Parathyroid adenoma (tissue), 2 donors: ENCODE results near the gene TSPAN1.

ENCODE experiments used
- H2AFZ ChIP-seq: fragments of 300-600 bp; sonication (generic); one replicate; pipeline ENCODE4 v1.7.0; 2017; ENCODE audit warnings: antibody characterized with exemption, mild to moderate bottlenecking
- H3K27ac ChIP-seq: fragments of 300-600 bp; sonication (generic); one replicate; pipeline ENCODE4 v1.7.0; 2017
- H3K27me3 ChIP-seq: fragments of 300-600 bp; sonication (generic); one replicate; pipeline ENCODE4 v1.7.0; 2017; ENCODE audit warnings: low read length; ENCODE audit not compliant: control insufficient read depth, insufficient read depth
- H3K36me3 ChIP-seq: fragments of 300-600 bp; sonication (generic); one replicate; pipeline ENCODE4 v1.7.0; 2017; ENCODE audit warnings: low read length; ENCODE audit not compliant: control insufficient read depth, insufficient read depth
- H3K4me1 ChIP-seq: fragments of 300-600 bp; sonication (generic); one replicate; pipeline ENCODE4 v1.7.0; 2017; ENCODE audit warnings: control low read depth
- H3K4me2 ChIP-seq: fragments of 300-600 bp; sonication (generic); one replicate; pipeline ENCODE4 v1.7.0; 2017; ENCODE audit warnings: low read length
- H3K4me3 ChIP-seq: fragments of 300-600 bp; sonication (generic); one replicate; pipeline ENCODE4 v1.7.0; 2017; ENCODE audit warnings: low read depth, low read length
- H3K79me2 ChIP-seq: fragments of 300-600 bp; sonication (generic); one replicate; pipeline ENCODE4 v1.7.0; 2017; ENCODE audit warnings: control low read depth
- H3K9ac ChIP-seq: fragments of 300-600 bp; sonication (generic); one replicate; pipeline ENCODE4 v1.7.0; 2017; ENCODE audit warnings: mild to moderate bottlenecking
- H3K9me3 ChIP-seq: fragments of 300-600 bp; sonication (generic); one replicate; pipeline ENCODE4 v1.7.0; 2017; ENCODE audit warnings: low read length; ENCODE audit not compliant: control insufficient read depth
- TF ChIP-seq, protein P1 (sequence below): fragments of 300-600 bp; sonication (generic); IDR thresholded peaks from one replicate; pipeline ENCODE4 v1.7.0; 2017; ENCODE audit warnings: antibody characterized with exemption, mild to moderate bottlenecking
- donor health status: primary hyperparathyroidism.

TSPAN1 gene

DNA sequence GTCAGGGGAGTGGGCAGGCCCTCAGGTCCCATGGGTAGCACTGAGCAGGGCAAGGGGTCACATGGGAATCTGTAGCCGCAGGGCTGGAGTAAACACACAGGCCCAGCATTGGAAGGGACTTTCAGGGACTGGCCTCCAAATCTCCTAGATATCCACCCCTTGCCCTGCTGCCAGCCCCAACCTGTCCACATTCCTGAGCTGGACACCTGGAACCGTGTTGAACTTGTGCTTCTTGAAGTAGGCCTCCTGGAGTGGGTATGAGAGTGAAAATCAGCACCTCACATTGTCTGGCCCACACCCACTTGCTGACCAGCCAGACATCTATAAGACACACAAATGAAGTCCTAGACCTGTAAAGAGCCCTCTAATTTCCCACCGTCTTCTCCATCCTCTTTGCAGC lies 15.7 kb downstream of the TSPAN1 start:
- Histone ChIP-seq H3K36me3 (no peaks in the 10 kb centered on the region), H3K4me3 (no peak overlapping the region), H2AFZ (no peak overlapping the region), H3K9ac (no peak overlapping the region), H3K79me2 (peaks cover 3% of the 10 kb centered on the region), H3K27me3 (no peaks in the 10 kb centered on the region), H3K4me2 (no peak overlapping the region), H3K4me1 (peaks cover 19% of the 10 kb centered on the region), H3K27ac (no peak overlapping the region), H3K9me3 (no peaks in the 10 kb centered on the region)
- TF ChIP-seq, protein P1, sequence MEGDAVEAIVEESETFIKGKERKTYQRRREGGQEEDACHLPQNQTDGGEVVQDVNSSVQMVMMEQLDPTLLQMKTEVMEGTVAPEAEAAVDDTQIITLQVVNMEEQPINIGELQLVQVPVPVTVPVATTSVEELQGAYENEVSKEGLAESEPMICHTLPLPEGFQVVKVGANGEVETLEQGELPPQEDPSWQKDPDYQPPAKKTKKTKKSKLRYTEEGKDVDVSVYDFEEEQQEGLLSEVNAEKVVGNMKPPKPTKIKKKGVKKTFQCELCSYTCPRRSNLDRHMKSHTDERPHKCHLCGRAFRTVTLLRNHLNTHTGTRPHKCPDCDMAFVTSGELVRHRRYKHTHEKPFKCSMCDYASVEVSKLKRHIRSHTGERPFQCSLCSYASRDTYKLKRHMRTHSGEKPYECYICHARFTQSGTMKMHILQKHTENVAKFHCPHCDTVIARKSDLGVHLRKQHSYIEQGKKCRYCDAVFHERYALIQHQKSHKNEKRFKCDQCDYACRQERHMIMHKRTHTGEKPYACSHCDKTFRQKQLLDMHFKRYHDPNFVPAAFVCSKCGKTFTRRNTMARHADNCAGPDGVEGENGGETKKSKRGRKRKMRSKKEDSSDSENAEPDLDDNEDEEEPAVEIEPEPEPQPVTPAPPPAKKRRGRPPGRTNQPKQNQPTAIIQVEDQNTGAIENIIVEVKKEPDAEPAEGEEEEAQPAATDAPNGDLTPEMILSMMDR, result no peak

- H3K27ac ChIP-seq, result no peak overlapping the region
- TF ChIP-seq, protein P1, result no peak
- H3K9me3 ChIP-seq, result no peaks in the 10 kb centered on the region
- H3K4me2 ChIP-seq, result no peak overlapping the region
- no peak overlapping the region for H3K4me3 ChIP-seq
- H3K9ac ChIP-seq, result no peak overlapping the region
- H3K27me3 ChIP-seq, result no peaks in the 10 kb centered on the region
- peaks cover 15% of the 10 kb centered on the region for H3K4me1 ChIP-seq
- no peaks in the 10 kb centered on the region for H3K36me3 ChIP-seq
- no peaks in the 10 kb centered on the region for H3K79me2 ChIP-seq
- H2AFZ ChIP-seq, result no peak overlapping the region
Measured at GRCh38 chr1:46191033-46191701, 16.3 kb downstream of the TSPAN1 start.

DNA sequence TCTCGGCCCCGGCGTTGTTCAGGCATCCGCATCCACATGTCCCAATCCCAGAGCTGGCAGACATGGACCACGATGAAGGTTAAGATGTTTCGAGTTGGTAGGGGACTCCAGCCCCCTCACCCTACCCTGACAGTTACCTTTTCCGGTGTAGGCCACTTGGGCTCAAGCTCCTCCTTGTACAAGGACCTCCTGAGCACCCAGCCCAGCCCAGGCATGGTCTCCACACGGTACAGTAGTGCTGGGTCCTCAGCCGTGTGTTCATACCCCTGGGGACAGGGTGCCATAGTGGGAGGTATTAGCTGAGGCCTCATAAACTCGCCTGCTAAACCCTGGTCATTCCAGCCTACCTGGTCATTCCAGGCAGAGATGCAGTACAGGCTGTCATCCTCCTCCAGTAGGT lies 17.3 kb downstream of the TSPAN1 start:
- no peak overlapping the region for H2AFZ ChIP-seq
- no peaks in the 10 kb centered on the region for H3K27me3 ChIP-seq
- H3K4me1 ChIP-seq, result peaks cover 16% of the 10 kb centered on the region
- H3K4me3 ChIP-seq, result no peak overlapping the region
- H3K27ac ChIP-seq, result no peak overlapping the region
- H3K36me3 ChIP-seq, result no peaks in the 10 kb centered on the region
- H3K9me3 ChIP-seq, result no peaks in the 10 kb centered on the region
- no peak overlapping the region for H3K9ac ChIP-seq
- TF ChIP-seq, protein P1, result no peak
- no peak overlapping the region for H3K4me2 ChIP-seq
- H3K79me2 ChIP-seq, result no peaks in the 10 kb centered on the region

DNA sequence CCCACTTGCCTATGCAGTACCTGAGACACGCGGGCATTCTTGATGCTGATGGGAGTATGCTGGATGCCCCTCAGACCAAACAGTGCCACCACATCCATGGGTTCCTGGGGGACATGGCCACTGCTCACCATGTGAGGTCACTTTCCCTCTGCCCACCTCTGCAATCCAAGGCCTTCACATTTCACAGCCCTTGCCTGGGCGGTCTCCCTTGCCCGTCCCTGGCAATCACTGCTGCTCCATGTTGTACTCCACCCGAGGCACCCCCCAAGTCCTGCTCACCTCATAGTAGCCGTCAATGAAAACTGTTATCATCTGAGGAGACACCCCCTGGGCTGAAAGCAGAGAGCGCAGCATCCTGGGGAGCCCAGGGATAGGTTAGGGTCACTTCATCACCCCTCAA lies 18.4 kb downstream of the TSPAN1 start:
- Histone ChIP-seq H3K4me2 (no peak overlapping the region), H2AFZ (no peak overlapping the region), H3K36me3 (no peaks in the 10 kb centered on the region), H3K27me3 (no peaks in the 10 kb centered on the region), H3K9ac (no peak overlapping the region), H3K79me2 (no peaks in the 10 kb centered on the region), H3K27ac (no peak overlapping the region), H3K4me1 (peaks cover 14% of the 10 kb centered on the region), H3K9me3 (no peaks in the 10 kb centered on the region), H3K4me3 (no peak overlapping the region)
- TF ChIP-seq, protein P1, result no peak

DNA sequence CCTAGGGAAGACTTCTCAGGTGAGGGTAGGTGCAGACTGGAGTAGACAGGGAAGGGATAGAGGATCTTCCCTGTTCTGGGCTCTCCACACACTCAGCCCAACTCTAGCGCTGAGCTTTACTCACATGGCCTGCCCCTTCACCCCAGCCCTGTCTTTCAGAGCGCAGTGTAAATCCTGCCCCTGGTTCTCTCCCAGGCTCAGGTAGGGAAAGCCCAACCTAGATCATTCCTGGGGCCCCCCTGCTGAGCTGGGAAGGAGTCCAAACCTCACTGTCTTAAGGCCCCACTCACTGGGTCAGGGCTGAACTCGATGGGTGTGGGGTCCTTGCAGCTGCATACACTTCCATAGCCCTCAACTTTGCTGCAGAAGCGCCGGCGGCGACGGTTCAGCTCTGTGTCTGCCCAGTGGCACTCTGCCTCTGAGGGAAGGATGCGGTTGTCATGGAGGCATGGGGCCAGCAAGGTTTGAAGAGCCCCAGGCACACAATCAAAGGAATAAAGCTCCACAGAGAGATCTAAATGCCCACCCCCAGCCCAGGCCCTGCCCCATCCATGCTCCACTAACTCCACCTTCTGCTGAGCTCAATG lies 19.2 kb downstream of the TSPAN1 start:
- no peak overlapping the region for H3K4me3 ChIP-seq
- peaks cover 7% of the 10 kb centered on the region for H3K4me1 ChIP-seq
- no peak overlapping the region for H2AFZ ChIP-seq
- no peak overlapping the region for H3K9ac ChIP-seq
- H3K4me2 ChIP-seq, result no peak overlapping the region
- no peaks in the 10 kb centered on the region for H3K9me3 ChIP-seq
- TF ChIP-seq, protein P1, result no peak
- no peak overlapping the region for H3K27ac ChIP-seq
- H3K27me3 ChIP-seq, result no peaks in the 10 kb centered on the region
- H3K79me2 ChIP-seq, result no peaks in the 10 kb centered on the region
- no peaks in the 10 kb centered on the region for H3K36me3 ChIP-seq
